GM20000 (cell line): ENCODE data around the gene RASA3.

Experiments
- DNase-seq: peaks from one replicate; pipeline ENCODE4 v3.0.0; 2012; ENCODE audit warnings: low spot score
- TF ChIP-seq, protein P1 (sequence below): IDR thresholded peaks from 2 replicates; pipeline ENCODE4 v1.5.1; 2012; ENCODE audit warnings: mild to moderate bottlenecking, control low read depth; ENCODE audit errors: extremely low read depth, missing control alignments

Gene RASA3

DNA sequence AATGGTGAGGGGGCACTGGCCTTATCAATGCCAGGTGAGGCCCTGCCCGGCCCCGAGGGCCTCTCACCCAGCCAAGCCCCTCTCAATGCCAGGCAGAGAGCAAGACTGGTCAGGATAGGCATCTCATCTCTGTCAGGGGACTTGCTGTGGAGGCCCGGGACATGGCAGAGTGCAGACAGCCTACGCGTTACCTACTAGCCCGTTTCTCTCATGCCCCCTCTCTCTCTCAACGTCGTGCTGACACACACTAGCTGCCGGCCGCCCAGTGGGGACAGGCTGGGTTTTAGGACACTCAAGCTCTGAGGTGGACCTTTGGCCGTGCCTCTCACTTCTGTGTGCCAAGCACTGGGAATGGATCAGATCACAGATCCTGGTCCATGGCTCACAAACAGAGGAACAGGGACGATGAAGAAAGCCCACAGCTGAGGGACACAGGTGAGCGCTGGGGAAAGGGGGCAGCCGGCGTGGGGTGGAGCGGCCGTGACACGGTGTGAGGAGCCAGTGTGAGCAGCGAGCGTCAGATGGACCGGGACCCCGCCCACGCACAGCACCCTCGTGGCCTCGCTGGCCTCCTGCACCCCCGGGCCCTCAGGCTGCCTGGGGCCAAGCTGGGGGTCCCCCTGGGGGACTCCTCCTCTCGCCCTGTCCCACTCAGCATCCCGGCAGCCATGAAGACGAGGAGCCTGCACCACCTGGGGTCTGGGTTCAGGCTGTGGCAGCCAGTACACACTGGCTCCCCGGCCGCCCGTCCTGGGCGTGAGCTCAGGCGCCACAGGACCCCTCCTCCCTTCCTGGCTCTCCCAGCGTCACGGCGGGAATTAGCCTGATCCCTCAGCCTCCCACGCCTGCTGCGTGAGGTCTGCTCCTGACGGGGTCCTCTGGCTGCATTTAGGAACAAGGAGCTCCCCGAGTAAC, 81.6 kb downstream of the RASA3 start:
- TF ChIP-seq, protein P1, sequence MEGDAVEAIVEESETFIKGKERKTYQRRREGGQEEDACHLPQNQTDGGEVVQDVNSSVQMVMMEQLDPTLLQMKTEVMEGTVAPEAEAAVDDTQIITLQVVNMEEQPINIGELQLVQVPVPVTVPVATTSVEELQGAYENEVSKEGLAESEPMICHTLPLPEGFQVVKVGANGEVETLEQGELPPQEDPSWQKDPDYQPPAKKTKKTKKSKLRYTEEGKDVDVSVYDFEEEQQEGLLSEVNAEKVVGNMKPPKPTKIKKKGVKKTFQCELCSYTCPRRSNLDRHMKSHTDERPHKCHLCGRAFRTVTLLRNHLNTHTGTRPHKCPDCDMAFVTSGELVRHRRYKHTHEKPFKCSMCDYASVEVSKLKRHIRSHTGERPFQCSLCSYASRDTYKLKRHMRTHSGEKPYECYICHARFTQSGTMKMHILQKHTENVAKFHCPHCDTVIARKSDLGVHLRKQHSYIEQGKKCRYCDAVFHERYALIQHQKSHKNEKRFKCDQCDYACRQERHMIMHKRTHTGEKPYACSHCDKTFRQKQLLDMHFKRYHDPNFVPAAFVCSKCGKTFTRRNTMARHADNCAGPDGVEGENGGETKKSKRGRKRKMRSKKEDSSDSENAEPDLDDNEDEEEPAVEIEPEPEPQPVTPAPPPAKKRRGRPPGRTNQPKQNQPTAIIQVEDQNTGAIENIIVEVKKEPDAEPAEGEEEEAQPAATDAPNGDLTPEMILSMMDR: no peak
- DNase-seq: no peak

DNA sequence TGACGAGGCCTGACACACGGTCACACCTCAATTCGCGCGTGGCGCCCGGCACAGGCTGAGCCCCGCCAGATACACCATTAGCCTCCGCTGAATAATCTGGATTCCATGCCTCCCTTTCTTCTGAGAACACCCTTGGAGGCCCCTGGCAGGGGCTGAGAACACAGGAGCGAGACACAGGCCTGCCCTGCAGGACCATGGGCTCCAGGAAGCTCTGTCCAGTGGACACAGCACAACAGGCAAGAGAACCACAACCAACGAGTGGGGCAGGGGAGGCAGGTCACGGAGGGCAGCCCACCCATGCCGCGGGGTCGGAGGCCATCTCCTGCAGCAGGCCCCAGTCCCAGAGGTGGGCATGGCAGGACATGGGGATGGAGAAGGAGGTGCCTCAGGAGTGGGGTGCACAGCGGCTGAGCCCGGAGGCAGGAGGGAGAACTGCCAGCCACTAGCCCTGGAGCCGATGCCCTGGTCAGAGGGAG, 82.8 kb downstream of the RASA3 start:
- no peak for DNase-seq
- TF ChIP-seq, protein P1: no peak

DNA sequence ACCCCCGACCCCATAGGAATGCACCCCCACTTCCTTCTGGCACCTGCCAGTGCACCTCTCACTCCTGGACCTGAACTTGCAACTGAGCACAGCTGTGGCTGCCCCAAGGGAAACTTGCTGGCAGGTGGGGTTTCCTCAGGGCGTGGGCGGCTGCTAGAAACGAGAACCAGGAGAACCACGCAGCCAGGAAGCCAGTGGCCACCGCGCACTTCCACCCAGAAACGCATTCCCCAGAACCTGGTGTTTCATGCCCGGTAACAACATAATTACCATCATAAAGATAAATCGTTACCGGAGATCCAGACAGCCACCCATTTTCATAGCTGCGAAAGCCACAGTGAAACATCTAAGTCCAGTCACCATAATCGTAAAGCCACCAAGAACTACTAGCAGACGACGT, 83.4 kb downstream of the RASA3 start:
- TF ChIP-seq, protein P1: no peak
- peak; percentile 73 for DNase-seq

DNA sequence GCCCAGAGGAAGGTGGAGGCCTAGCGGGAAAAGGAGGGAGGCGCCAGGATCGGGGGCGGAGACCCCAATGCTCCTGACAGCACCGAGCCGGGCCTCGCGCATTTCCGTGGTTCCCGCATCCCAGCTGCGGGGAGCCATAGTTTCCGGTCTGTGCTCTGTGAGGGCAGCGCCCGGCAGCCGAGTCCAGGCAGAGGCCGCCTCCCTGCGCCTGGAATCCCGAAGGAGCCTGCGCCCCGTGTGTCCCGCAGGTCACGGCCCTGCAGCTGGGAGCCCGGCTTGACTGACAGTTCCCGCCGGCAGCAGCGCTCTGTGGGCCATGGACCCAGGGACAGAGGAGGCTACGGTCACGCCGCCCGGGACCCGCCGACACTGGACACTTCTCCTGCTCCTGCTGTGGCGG, 84.0 kb downstream of the RASA3 start:
- TF ChIP-seq, protein P1: no peak
- DNase-seq: no peak

DNA sequence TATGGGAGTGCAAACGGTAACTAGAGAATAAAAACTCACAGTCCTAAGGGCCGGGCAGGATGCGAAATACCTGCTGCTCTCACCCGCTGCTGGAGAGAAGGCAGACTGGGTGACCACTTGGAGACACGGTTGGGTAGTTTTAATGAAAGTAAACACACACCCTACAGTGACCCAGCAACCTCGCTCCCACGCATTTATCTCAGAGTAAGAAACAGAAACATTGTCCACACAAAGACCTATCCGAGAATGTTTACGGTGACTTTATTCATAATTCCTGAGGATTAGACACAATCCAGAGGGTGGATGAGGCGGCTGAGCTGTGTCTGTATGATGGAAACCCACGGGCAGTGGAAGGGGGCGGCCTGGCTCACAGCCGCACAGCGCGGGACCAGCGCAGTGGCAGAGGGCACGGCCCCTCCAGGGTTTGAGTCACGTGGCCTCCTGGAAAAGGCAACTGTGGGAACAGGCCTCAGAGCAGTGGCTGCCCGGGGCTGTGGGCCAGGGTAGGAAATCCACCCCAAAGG, 85.0 kb downstream of the RASA3 start:
- DNase-seq: peak; percentile 87
- TF ChIP-seq, protein P1: no peak

DNA sequence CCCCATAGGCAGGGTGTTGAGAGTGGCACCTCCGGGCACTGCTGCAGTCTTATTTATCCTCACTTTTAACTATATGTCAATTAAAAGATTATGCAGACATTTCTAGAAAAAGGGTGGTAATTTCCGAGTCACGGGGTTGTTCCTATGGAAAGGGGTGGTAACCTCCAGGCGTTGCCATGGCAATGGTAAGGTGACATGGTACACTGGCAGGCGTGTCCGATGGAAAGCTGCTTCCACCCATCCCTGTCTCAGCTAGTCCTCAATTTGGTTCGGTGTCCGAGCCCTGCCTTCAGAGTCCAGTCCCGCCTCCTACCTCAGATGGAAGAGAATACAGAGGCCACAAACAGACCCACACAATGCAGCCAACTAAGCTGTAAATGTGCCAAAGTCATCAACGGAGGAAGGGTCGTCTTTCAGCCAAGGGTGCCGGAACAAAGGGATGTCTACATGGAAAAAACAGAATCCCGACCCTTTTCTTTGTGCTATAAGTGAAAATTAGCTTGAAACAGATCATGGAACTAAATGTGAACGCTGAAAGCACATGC, 85.9 kb downstream of the RASA3 start:
- TF ChIP-seq, protein P1: no peak
- DNase-seq: no peak

DNA sequence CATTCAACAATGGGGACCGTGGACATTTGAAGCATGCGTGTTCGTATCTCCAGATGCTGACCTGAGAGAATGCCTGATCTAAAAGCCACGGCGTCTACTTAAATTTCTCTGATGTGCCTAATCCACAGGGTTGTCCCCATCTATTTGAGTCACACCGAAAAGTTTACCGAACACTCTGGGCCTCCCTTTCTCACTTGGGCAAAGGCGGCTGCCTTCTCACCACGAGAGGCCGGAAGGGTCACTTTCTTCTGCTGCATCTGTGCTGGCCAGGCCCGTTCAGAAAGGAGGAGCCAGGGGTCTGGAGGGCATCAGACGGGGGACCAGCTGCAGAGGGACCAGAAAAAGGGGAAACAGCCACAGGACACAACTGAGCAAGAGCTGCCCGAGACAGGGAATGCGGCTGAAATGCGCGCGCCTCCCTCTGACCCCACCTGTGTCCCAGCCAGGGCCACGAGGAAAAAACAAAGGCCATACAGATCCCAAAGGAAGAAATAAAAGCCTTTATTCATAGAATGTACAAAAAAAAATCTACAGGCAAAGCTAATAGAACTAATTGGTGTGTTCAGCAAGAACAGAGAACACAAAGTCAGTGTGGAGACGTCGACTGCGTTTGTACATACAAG, 87.2 kb downstream of the RASA3 start:
- no peak for DNase-seq
- TF ChIP-seq, protein P1: no peak
